ENCODE results near the gene SEMA3F. TPM values are rescaled to one million over a fixed set of nuclear protein-coding genes. Genes with fewer than 3 reads are reported as not detected.

Gene SEMA3F
- polyA plus RNA-seq, 1 experiment = 11.4 TPM

DNA sequence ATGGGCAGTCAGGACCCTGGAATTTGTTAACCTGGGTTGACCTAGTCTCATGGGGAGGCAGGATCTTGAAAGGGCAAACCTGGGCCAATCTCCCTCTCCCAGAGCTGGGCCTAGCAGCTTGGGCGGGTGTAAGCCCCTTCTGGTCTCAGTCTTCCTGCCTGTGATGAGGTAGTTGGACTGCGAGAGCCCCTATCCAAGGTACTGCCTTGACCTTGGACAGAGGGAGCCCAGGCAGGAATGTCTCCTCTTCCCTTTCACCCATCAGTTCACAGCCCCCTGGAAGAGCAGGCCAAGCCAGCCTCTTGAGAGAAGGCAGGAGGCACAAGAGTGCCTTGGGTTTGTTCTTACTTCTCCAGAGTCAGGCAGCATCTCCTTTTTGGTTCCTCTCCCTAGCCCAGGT, 24.7 kb upstream of the SEMA3F start:
- TF ChIP-seq, protein P1, sequence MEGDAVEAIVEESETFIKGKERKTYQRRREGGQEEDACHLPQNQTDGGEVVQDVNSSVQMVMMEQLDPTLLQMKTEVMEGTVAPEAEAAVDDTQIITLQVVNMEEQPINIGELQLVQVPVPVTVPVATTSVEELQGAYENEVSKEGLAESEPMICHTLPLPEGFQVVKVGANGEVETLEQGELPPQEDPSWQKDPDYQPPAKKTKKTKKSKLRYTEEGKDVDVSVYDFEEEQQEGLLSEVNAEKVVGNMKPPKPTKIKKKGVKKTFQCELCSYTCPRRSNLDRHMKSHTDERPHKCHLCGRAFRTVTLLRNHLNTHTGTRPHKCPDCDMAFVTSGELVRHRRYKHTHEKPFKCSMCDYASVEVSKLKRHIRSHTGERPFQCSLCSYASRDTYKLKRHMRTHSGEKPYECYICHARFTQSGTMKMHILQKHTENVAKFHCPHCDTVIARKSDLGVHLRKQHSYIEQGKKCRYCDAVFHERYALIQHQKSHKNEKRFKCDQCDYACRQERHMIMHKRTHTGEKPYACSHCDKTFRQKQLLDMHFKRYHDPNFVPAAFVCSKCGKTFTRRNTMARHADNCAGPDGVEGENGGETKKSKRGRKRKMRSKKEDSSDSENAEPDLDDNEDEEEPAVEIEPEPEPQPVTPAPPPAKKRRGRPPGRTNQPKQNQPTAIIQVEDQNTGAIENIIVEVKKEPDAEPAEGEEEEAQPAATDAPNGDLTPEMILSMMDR (IDR thresholded peaks at IDR 0.05; ENCODE audit: insufficient read depth, low read depth, low read length) = no peak
- ChIA-PET POLR2A (no interaction called here), CTCF (interaction anchor here (0.6 to 1.3 kb wide), 2 partner anchors 20 to 23 kb away, joined by 3 read pairs; no protein-coding TSS in a partner anchor)
- no peak for DNase-seq (ENCODE audit: low read depth)
- no peaks in the 10 kb centered on the region for H3K36me3 ChIP-seq (ENCODE audit: control insufficient read depth, insufficient read depth, low read length)
- no peak overlapping the region for H3K4me3 ChIP-seq (ENCODE audit: low read depth, low read length)
- peaks cover 2% of the 10 kb centered on the region for H3K27me3 ChIP-seq (ENCODE audit: control insufficient read depth, insufficient read depth, low read length)

DNA sequence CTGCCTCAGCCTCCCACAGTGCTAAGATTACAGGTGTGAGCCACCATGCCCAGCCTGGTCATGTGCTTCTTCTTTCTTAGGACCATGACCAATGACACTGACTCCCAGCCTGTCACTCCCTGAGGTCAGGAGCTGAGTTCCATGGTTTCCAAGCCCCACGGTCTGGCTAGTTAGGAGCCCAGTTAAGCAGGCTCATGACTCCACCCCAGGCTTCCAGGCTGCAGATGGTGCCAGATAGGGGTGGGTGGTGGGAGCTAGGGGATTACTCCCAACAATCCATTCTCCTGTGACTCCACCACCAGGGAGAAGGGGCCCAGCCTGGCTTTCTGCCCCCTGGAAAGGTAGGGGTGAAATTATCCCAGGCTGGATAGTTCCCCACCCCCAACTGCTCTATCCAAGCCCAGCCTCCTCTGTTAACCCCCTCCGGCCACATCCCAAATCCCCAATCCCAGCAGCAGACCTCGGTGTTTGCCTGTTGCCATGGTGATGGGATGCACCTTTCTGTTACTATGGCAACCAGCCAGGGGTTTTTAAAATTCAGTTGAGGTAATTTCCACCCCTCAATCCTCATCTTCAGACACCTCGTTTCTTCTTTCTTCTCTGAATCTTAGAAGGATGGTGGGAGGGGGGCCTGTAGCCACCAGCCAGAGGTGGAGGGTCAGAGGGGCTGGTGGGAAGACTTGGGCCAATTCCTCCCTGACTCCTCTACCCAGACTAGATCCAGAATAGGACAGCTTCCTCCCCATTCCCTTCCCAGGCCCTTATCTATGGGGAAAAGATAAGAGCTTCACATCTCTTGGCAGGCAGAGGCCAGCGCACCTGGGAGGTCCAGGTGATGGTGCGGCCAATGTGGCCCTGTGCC, 22.5 kb upstream of the SEMA3F start:
- Histone ChIP-seq H3K27me3 (ENCODE audit: control insufficient read depth, insufficient read depth, low read length) (peaks cover 2% of the 10 kb centered on the region), H3K36me3 (ENCODE audit: control insufficient read depth, insufficient read depth, low read length) (no peaks in the 10 kb centered on the region), H3K4me3 (ENCODE audit: low read depth, low read length) (no peak overlapping the region)
- POLR2A ChIA-PET = no interaction called here
- DNase-seq (ENCODE audit: low read depth) = no peak
- CTCF ChIA-PET = interaction anchor here (2.0 kb wide), 1 partner anchor 24 kb away, joined by 4 read pairs; no protein-coding TSS in a partner anchor
- TF ChIP-seq, protein P1 (IDR thresholded peaks at IDR 0.05; ENCODE audit: insufficient read depth, low read depth, low read length) = no peak

DNA sequence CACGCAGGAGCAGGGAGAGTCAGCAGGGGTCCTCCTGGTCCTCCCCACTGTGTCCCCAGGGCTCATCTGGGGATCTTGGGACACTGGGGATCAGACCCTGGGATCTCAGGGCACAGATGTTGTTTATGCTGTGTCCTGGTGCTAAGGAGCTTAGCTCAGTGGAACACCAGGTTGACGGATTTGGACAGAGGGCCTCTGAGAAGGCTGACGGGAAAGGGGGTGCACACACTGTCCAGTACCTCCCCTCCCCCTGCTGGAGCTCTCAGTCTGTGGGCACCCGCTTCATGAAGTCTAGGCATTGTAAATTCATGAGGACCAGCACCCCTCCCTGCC, 21.9 kb upstream of the SEMA3F start:
- POLR2A ChIA-PET = no interaction called here
- DNase-seq (ENCODE audit: low read depth) = no peak
- Histone ChIP-seq H3K4me3 (ENCODE audit: low read depth, low read length) (no peak overlapping the region), H3K27me3 (ENCODE audit: control insufficient read depth, insufficient read depth, low read length) (peaks cover 2% of the 10 kb centered on the region), H3K36me3 (ENCODE audit: control insufficient read depth, insufficient read depth, low read length) (no peaks in the 10 kb centered on the region)
- TF ChIP-seq, protein P1 (IDR thresholded peaks at IDR 0.05; ENCODE audit: insufficient read depth, low read depth, low read length) = no peak
- CTCF ChIA-PET = interaction anchor here (2.0 kb wide), 1 partner anchor 23 kb away, joined by 4 read pairs; no protein-coding TSS in a partner anchor

DNA sequence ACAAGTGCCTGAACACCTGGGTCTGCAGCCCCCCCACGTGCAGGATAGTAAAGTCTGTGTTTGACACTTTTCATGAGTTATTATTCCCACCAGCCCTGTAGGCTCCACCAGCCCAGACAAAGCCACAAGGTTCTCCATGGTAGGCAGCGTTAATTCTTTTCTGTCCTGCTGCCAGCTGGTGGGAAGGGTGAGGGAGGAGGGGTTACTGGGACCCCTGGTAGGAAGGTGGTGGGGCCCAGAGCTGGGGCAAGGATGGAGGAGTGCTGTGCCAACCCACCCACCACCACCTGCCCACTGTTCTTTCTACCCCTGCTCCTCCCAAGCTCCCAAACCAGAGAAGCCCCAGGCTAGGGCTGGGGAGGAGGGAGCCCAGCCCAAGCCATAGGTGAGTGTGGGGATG, 20.8 kb upstream of the SEMA3F start:
- TF ChIP-seq, protein P1 (IDR thresholded peaks at IDR 0.05; ENCODE audit: insufficient read depth, low read depth, low read length) = no peak
- no peaks in the 10 kb centered on the region for H3K36me3 ChIP-seq (ENCODE audit: control insufficient read depth, insufficient read depth, low read length)
- CTCF ChIA-PET = interaction anchor here (0.8 to 0.9 kb wide), 2 partner anchors 12 to 60 kb away, joined by 3 to 4 read pairs; no protein-coding TSS in a partner anchor
- H3K27me3 ChIP-seq (ENCODE audit: control insufficient read depth, insufficient read depth, low read length) = peaks cover 2% of the 10 kb centered on the region
- DNase-seq (ENCODE audit: low read depth) = no peak
- H3K4me3 ChIP-seq (ENCODE audit: low read depth, low read length) = no peak overlapping the region
- POLR2A ChIA-PET = no interaction called here

DNA sequence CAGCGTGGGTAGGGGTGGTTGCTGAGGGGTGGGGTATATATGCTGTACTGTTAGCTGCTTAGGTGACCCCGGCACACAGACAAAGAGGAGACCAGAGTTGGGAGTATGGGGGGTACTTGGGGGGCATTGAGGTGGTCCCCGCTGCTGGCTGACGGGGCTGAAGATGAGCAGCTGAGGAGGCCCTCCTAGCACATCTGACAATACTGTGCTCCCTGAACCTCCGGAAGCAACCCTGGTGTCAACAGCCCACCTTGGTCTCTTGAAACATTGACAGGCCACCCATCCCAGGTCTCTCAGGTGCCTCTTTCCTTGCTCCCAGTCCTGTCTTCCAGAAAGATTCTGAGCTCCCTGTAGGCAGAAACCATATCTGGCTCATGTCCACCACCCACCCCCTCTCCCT, 19.2 kb upstream of the SEMA3F start:
- Histone ChIP-seq H3K27me3 (ENCODE audit: control insufficient read depth, insufficient read depth, low read length) (peaks cover 2% of the 10 kb centered on the region), H3K36me3 (ENCODE audit: control insufficient read depth, insufficient read depth, low read length) (no peaks in the 10 kb centered on the region), H3K4me3 (ENCODE audit: low read depth, low read length) (no peak overlapping the region)
- no peak for DNase-seq (ENCODE audit: low read depth)
- TF ChIP-seq, protein P1 (IDR thresholded peaks at IDR 0.05; ENCODE audit: insufficient read depth, low read depth, low read length) = no peak
- POLR2A ChIA-PET = no interaction called here
- CTCF ChIA-PET = interaction anchor here (0.8 to 1.7 kb wide), 5 partner anchors 15 to 91 kb away, joined by 3 to 8 read pairs (median 4); no protein-coding TSS in a partner anchor

All from BJ (cell line).